ENCODE data around the gene TM9SF2.

DNA sequence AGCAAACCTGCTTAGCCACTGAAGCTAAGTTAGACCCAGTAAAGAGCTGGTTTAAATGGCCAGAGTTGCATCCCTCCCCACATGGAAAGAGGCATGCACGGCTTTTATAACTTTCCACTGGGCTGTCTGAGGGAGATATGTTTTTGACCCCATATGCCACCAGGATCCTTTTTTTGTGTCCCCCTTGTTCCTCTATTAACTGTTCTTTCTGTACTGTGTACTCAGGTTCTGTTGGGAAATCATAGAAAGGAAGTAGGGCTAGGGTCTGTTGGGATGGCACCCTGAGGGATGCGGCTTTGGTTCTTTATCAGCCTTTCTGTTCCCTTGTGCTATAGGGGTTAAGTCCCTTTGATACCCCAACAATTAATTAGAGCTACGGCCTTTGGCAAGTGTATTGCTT is 12.2 kb upstream of the TM9SF2 start:
- TF ChIP-seq, protein P1, sequence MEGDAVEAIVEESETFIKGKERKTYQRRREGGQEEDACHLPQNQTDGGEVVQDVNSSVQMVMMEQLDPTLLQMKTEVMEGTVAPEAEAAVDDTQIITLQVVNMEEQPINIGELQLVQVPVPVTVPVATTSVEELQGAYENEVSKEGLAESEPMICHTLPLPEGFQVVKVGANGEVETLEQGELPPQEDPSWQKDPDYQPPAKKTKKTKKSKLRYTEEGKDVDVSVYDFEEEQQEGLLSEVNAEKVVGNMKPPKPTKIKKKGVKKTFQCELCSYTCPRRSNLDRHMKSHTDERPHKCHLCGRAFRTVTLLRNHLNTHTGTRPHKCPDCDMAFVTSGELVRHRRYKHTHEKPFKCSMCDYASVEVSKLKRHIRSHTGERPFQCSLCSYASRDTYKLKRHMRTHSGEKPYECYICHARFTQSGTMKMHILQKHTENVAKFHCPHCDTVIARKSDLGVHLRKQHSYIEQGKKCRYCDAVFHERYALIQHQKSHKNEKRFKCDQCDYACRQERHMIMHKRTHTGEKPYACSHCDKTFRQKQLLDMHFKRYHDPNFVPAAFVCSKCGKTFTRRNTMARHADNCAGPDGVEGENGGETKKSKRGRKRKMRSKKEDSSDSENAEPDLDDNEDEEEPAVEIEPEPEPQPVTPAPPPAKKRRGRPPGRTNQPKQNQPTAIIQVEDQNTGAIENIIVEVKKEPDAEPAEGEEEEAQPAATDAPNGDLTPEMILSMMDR (conservative IDR thresholded peaks at IDR 0.05 in 1 of 2, IDR thresholded peaks at IDR 0.05 in 1 of 2; ENCODE audit: extremely low read depth in 1 of 2, insufficient read depth in 1 of 2, low read depth in 1 of 2, low read length in 2 of 2): no peak
- no peak for TF ChIP-seq EZH2 (IDR thresholded peaks at IDR 0.05; ENCODE audit: borderline replicate concordance, low read length)

Data from mammary epithelial cell (primary cell).